Vagina (tissue), 2 donors: Measurements from ENCODE around the gene ASGR2.
"Not testable (repeated sequence)": the region's sequence is repeated elsewhere in the genome, so short reads cannot be mapped to it uniquely, and the experiment has no call there.

Experiments used
- CTCF ChIP-seq, 3 experiments: fragments of 450-650 bp in 2 of 3; fragments of 200-600 bp in 1 of 3; sonication (generic) in 1 of 3; IDR thresholded peaks; one replicate each; pipeline ENCODE4 v1.5.1; 2017 to 2019; ENCODE audit warnings: antibody characterized with exemption in 3 of 3, mild to moderate bottlenecking in 2 of 3, moderate library complexity in 2 of 3
- POLR2A ChIP-seq, 2 donors: fragments of 450-650 bp; IDR thresholded peaks; one replicate each; pipeline ENCODE4 v1.6.1; 2017; ENCODE audit warnings: antibody characterized with exemption in 2 of 2, mild to moderate bottlenecking in 2 of 2, moderate library complexity in 2 of 2
- POLR2AphosphoS5 ChIP-seq, 2 donors: sonication (generic); formaldehyde crosslinking; IDR thresholded peaks; one replicate each; pipeline ENCODE4 v1.9.0; 2017; ENCODE audit warnings: antibody characterized with exemption in 2 of 2, mild to moderate bottlenecking in 2 of 2, low read depth in 1 of 2; ENCODE audit not compliant: insufficient read depth in 1 of 2

- TF ChIP-seq CTCF (IDR thresholded peaks at IDR 0.05); POLR2AphosphoS5 (IDR thresholded peaks at IDR 0.05; ENCODE audit: insufficient read depth in 1 of 2, low read depth in 1 of 2); POLR2A (IDR thresholded peaks at IDR 0.05): not testable (repeated sequence)
Measured at GRCh38 chr17:7126386-7126785, 11.8 kb upstream of the ASGR2 start.
